NCI-H69 (cell line): ENCODE measurements around the gene GSS.

Experiments
- DNase-seq: peaks from one replicate; lab custom pipeline; 2025; lab: John Stamatoyannopoulos, UW

Gene GSS

GRCh38 chr20:34993941-34994508 is 38.4 kb upstream of the GSS start:
- DNase-seq = no peak

DNA sequence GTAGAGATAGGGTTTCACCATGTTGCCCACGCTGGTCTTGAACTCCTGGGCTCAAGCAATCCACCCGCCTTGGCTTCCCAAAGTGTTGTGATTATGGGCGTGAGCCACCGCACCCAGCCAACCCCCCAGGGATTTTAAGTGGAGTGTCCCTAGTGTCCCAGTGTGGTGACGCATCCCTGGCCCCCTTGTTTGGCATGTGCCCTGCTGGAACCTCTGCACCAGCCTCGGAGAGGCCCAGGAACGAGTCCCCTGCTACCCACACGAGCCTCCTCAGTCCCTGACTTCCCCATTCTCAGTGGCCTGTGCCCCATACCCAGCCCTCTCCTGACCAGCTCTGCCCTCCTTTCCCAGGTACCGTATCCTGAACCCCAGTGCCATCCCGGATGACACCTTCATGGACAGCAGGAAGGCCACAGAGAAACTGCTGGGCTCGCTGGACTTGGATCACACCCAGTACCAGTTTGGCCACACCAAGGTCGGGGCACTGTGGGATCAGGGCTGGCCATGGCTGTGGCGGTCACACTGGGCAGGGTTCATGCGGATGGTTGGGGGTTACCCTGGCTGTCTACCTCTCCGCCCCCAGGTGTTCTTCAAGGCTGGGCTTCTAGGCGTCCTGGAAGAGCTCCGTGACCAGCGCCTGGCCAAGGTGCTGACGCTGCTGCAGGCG is 37.3 kb upstream of the GSS start:
- DNase-seq = no peak

DNA sequence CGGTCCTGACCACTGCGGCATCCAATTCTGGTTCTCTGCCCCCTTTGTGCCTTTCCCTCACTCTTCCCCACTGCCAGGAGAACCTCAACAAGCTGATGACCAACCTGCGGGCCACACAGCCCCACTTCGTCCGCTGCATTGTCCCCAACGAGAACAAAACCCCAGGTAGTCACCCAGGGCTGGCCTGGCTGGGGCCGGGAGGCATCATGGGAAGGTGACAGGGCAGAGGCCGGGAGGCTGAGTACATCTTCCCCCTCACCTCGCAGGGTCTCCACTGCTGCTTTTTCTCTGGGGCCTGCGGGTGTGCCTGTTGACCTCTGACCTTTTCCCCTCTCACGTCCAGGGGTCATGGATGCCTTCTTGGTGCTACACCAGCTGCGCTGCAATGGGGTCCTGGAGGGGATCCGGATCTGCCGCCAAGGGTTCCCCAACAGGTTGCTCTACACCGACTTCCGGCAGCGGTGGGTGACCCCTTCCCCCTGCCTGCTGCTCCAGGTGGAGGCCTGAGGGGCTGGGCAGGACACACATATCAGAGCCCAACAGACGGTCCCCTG is 35.1 kb upstream of the GSS start:
- no peak for DNase-seq

GRCh38 chr20:34990231-34990630 is 34.6 kb upstream of the GSS start:
- no peak for DNase-seq

DNA sequence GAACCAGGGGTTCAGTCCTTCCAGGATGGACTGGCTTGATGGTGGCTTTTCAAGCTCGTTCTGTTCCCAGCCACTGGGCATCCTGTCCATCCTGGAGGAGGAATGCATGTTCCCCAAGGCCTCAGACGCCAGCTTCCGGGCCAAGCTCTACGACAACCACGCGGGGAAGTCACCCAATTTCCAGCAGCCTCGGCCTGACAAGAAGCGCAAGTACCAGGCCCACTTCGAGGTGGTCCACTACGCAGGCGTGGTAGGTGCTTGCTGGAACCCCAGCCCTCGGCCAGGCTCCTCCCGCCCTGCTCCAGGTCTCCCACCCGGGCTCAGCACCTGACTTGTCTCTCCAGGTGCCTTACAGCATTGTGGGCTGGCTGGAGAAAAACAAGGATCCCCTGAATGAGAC is 34.1 kb upstream of the GSS start:
- no peak for DNase-seq

DNA sequence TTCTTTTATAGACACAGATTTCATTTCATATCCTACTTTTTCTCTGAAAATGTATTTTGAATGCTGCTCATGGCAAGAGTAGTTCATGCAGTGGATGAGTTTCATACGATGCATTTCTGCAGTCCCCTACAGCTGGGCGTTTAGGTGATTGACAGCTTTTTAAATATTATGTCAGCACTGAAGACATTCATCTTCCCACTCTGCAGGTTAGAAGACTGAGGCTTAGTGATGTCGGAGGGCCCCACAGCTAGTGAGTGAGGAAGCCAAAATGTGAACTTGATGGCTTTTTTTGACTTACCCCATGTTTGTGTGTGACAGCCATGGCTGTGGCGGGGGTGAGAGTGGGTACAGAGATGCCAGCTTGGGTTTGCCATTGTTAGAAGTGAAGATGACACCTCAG is 33.5 kb upstream of the GSS start:
- DNase-seq = no peak

DNA sequence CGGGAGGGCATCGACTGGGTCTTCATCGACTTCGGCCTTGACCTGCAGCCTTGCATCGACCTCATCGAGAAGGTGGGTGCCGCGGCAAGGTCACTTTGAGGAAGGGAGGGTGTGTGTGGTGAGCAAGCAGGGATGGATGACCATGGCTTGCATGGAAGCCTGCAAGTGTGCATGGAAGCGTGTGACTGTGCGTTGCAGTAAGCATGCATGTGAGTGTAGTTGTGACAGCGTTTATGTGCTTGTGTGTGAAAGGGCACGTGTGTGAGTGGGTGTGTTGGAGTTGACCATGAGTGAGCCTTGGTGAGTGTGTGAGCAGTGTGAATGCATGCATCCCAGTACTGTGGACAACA is 32.6 kb upstream of the GSS start:
- peak; percentile 19 for DNase-seq

DNA sequence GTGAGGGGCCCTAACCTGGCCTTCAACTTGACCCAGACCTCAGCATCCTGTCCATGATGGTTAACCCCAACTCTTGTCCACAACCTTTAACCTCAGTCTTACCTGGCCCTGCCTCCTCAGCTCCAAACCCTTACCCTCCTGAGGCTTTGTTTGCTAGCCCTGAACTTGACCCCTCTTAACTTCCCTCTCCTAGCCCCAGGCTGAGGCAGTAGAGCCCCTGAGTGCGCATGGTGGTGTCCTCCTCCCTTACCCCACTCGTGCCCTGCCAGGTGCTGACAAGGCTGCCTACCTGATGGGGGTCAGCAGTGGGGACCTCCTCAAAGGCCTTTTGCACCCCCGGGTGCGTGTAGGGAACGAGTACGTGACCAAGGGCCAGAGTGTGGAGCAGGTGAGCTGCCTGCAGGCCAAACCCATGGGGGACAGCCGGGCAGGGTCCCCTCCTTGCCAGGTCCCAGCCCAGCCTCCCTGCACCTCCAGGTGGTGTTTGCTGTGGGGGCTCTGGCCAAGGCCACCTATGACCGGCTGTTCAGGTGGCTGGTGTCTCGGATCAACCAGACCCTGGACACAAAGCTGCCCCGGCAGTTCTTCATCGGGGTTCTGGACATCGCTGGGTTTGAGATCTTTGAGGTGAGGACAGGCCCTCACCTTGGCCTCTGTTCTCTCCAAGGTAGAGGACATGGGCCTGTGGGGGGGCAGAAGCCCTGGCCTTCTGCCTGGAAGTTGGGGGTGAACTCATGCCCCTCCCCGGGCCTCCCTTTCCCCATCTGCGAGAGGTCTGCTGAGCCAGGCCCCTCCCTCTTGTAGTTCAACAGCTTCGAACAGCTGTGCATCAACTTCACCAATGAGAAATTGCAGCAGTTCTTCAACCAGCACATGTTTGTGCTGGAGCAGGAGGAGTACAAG is 31.9 kb upstream of the GSS start:
- DNase-seq = no peak

DNA sequence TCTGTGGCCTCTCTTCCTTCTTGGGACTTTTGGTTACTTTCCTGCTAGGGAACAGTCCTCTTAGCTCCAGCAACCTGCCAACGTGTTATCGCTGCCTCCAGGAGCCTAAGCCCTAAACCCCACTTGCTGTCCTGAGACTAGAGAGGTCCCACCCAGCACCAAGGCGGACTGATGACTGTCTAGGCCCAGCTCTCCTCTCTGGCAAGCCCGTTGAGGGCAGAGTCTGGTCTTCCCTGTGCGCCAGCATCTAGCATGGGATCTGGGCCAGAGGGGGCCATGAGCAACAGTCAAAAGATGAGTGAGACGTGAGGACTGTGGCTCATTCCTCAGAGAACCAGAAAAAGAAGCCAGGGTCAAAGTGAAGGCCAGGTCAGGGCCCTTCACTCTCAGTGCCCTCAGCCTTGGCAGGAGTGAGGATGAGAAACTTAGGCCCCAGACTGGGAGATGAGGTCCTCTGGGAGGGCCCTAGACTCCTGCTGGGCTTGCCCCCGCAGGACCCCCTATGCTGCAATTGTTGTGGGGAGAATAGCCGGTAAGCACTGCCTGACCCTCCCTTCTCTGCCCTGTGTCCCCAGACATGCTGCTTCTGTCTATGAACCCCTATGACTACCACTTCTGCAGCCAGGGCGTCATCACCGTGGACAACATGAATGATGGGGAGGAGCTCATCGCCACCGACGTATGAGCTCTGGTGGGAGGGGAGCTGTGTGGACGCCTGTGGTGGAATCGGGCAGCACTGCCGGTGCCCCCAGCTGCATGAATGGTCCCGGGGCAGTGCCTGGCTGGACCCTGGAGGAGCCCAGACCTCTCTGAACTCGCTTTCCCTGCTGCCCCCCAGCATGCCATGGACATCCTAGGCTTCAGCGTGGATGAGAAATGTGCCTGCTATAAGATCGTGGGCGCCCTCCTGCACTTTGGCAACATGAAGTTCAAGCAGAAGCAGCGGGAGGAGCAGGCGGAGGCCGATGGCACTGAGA is 31.0 kb upstream of the GSS start:
- DNase-seq = no peak

GRCh38 chr20:34985461-34986310 is 30.1 kb upstream of the GSS start:
- DNase-seq = no peak

DNA sequence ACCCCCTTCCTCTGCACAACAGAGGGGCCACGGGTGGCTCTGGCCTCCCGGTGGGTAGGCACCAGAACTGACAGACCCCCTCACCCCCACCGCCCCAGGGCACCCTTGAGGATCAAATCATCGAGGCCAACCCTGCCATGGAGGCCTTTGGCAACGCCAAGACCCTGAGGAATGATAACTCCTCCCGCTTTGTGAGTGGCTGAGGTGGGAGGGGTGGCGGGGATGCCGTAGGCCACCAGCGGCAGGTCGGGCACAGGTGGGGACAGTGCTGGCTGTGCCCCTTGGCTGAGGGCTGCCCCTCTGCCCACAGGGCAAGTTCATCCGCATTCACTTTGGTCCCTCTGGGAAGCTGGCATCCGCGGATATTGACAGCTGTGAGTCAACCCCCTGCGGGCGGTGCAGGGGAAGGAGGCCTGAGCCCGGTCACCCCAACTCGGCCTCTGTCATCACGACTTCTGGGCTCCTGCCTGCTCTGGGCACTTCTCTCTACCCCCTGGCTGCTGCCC is 29.2 kb upstream of the GSS start:
- DNase-seq = no peak

GRCh38 chr20:34983995-34984735 is 28.6 kb upstream of the GSS start:
- peak; percentile 82 for DNase-seq

DNA sequence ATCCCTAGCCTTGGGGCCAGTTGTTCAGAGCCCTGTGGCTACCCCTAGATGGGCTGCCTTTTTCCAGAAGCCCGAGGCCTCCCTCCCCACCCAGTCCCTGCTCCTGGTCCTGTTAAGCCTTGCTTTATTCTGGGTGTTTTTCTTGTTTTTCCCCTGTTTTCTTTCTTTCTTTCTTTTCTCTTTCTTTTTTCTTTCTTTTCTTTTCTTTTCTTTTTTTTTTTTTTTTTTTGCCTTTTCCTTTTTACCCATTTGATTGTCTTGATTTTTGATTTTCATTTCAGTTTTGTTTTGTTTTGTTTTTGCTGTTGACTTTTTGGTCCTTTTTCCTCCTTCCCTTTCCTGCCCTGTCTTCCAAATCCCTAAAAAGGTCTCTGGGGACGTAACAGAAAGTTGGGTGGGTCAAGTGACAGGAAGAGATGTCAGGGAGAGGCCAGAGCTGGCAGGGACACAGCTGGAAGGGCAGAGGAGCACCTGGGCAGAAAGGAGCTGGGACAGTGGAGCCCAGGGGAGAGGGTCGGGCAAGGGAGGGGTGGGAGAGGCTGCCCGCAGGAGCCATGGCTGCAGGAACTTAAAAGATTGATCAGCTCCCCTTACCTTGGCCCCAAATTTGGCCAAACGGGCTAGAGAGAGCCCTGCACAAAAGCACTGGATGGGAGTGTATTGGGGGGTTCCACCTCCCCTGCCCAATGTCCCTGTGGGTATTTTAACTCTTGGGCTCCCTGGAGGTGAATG is 27.6 kb upstream of the GSS start:
- DNase-seq = peak; percentile 23

- no peak for DNase-seq
Observed at GRCh38 chr20:34982270-34983088, 26.9 kb upstream of the GSS start.

DNA sequence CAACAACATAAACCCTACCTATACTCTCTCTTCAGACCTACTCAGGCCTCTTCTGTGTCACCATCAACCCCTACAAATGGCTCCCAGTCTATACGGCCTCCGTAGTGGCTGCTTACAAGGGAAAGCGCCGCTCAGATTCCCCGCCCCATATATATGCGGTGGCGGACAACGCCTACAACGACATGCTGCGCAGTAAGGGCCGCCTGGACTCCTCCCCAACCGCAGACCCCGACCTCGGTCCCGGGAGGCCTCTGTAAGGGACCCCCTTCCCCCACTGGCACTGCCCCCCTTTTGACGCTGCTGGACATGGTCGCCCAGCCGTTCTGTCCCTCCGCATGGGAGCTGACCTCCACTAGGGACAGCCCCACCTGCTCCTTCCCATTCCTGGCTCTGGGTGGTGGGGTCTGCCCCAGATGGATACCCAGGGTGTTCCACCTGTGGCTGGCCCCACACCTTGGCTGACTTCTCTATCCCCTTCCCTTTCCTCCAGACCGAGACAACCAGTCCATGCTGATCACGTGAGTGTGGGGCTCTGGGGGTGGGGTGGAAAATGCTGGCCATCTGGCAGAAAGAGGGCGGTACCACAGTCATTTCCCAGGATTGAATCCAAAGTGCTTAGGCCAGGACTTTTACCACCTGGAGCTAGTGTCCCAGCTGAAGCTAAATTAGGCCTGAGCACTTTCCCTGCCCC is 25.1 kb upstream of the GSS start:
- peak; percentile 85 for DNase-seq

GRCh38 chr20:34979366-34980153 is 24.0 kb upstream of the GSS start:
- no peak for DNase-seq
